Endothelial cell (in vitro differentiated cells): Measurements from ENCODE around the gene SRP68. TPM values are rescaled to one million over a fixed set of nuclear protein-coding genes. Genes with fewer than 3 reads are reported as not detected.

ENCODE experiments used
- DNase-seq: peaks from one replicate; pipeline ENCODE4 v3.0.0; 2021; ENCODE audit warnings: low spot score
- H3K27ac Mint-ChIP-seq: one replicate; pipeline ENCODE4 v1.8.0; 2021; ENCODE audit warnings: mixed read lengths, inconsistent platforms; ENCODE audit not compliant: unreplicated experiment
- H3K27me3 Mint-ChIP-seq: one replicate; pipeline ENCODE4 v1.8.0; 2021; ENCODE audit warnings: mild to moderate bottlenecking, moderate library complexity, mixed read lengths, inconsistent platforms; ENCODE audit not compliant: unreplicated experiment
- H3K36me3 Mint-ChIP-seq: one replicate; pipeline ENCODE4 v1.8.0; 2021; ENCODE audit warnings: mild to moderate bottlenecking, low read depth, mixed read lengths, inconsistent platforms; ENCODE audit not compliant: unreplicated experiment
- H3K4me1 Mint-ChIP-seq: one replicate; pipeline ENCODE4 v1.8.0; 2021; ENCODE audit warnings: mild to moderate bottlenecking, mixed read lengths, inconsistent platforms; ENCODE audit not compliant: unreplicated experiment
- H3K4me3 Mint-ChIP-seq: one replicate; pipeline ENCODE4 v1.8.0; 2021; ENCODE audit warnings: mild to moderate bottlenecking, mixed read lengths, inconsistent platforms; ENCODE audit not compliant: unreplicated experiment
- H3K9me3 Mint-ChIP-seq: one replicate; pipeline ENCODE4 v1.8.0; 2021; ENCODE audit warnings: mixed read lengths, inconsistent platforms; ENCODE audit not compliant: unreplicated experiment
- CTCF ChIP-seq: fragments of 200-600 bp; sonication (generic); IDR thresholded peaks from one replicate; pipeline ENCODE4 v1.5.0; 2021; ENCODE audit warnings: antibody characterized with exemption; ENCODE audit not compliant: unreplicated experiment
- total RNA-seq: library from RNA; stranded (reverse); fragmentation: NEBNext Ultra II Directional; extraction: Animal tissue kit (Norgen Biotek cat#: 25700); gene quantifications from one replicate; pipeline ENCODE4 v1.2.1, GENCODE V29; 2021; ENCODE audit not compliant: unreplicated experiment

Gene SRP68
- total RNA-seq, 1 donor from 2014 or later: 62.6 TPM

- DNase-seq: no peak
- Mint-ChIP-seq H3K9me3 (no peaks in the 10 kb centered on the region), H3K36me3 (peaks cover 3% of the 10 kb centered on the region), H3K27ac (no peak overlapping the region), H3K4me3 (no peak overlapping the region), H3K27me3 (peaks cover 42% of the 10 kb centered on the region), H3K4me1 (peaks cover 24% of the 10 kb centered on the region)
- TF ChIP-seq CTCF: no peak
Observed at GRCh38 chr17:76076146-76076764, 3.9 kb upstream of the SRP68 start.

GRCh38 chr17:76075364-76076145 lies 3.2 kb upstream of the SRP68 start:
- Mint-ChIP-seq H3K4me3 (peak overlapping the region; percentile 48), H3K4me1 (peaks cover 19% of the 10 kb centered on the region), H3K36me3 (peaks cover 3% of the 10 kb centered on the region), H3K27me3 (peaks cover 38% of the 10 kb centered on the region), H3K9me3 (no peaks in the 10 kb centered on the region), H3K27ac (no peak overlapping the region)
- no peak for TF ChIP-seq CTCF
- peak; percentile 45 for DNase-seq

GRCh38 chr17:76074390-76075363 lies 2.4 kb upstream of the SRP68 start, which contains the start of gene GALR2:
GALR2 (plus strand) TSS chr17:76074781; CDS start chr17:76074884, 103 bp downstream.
- no peak for DNase-seq
- peaks cover 3% of the 10 kb centered on the region for H3K36me3 Mint-ChIP-seq
- peaks cover 19% of the 10 kb centered on the region for H3K4me1 Mint-ChIP-seq
- peaks cover 38% of the 10 kb centered on the region for H3K27me3 Mint-ChIP-seq
- H3K9me3 Mint-ChIP-seq: no peaks in the 10 kb centered on the region
- H3K4me3 Mint-ChIP-seq: peak within 1 kb of the TSS; percentile 48
- H3K27ac Mint-ChIP-seq: peak within 1 kb of the TSS; percentile 27
- no peak for TF ChIP-seq CTCF

GRCh38 chr17:76071531-76072147 lies 678 bp downstream of the SRP68 start:
- TF ChIP-seq CTCF: no peak
- Mint-ChIP-seq H3K36me3 (peaks cover 4% of the 10 kb centered on the region), H3K27ac (peak overlapping the region; percentile 32), H3K4me1 (peaks cover 17% of the 10 kb centered on the region), H3K27me3 (peaks cover 20% of the 10 kb centered on the region), H3K4me3 (peak overlapping the region; percentile 98), H3K9me3 (no peaks in the 10 kb centered on the region)
- no peak for DNase-seq
